A673 (cell line): ENCODE data around the gene MSI2. TPM values are rescaled to one million over a fixed set of nuclear protein-coding genes. Genes with fewer than 3 reads are reported as not detected.

ENCODE experiments used
- BruUV-seq: library from RNA; stranded (reverse); fragments of 400-500 nt; replicated peaks from 2 replicates; lab custom pipeline; 2021; lab: Mats Ljungman, UMichigan
- CTCF ChIA-PET: fragments of 300-600 bp; sonication (Branson Sonifier 250); formaldehyde crosslinking; loops from one replicate; lab custom pipeline; 2022; ENCODE audit warnings: antibody characterized with exemption; lab: Charles Lee
- POLR2A ChIA-PET: fragments of 300-600 bp; sonication (Branson Sonifier 250); formaldehyde crosslinking; loops from one replicate; lab custom pipeline; 2022; ENCODE audit warnings: antibody characterized with exemption; ENCODE audit not compliant: low non-redundant PET; lab: Charles Lee
- DNase-seq: peaks from one replicate; pipeline ENCODE4 v3.0.0-alpha.2; 2015; ENCODE audit warnings: low spot score
- H3K27ac ChIP-seq: fragments of 200-600 bp; sonication (generic); 2 replicates; pipeline ENCODE4 v1.5.1; 2016; ENCODE audit warnings: mixed run types, low read depth, mild to moderate bottlenecking, mixed read lengths, antibody characterized with exemption, low read length; ENCODE audit not compliant: poor library complexity, severe bottlenecking
- H3K27me3 ChIP-seq: fragments of 200-600 bp; sonication (generic); replicated peaks from 2 replicates; pipeline ENCODE4 v1.6.1; 2017; ENCODE audit warnings: mixed run types, low read depth, mild to moderate bottlenecking, mixed read lengths, antibody characterized with exemption, low read length; ENCODE audit not compliant: insufficient read depth, poor library complexity
- H3K36me3 ChIP-seq: fragments of 200-600 bp; sonication (generic); 2 replicates; pipeline ENCODE4 v1.6.1; 2016; ENCODE audit warnings: mixed run types, mild to moderate bottlenecking, mixed read lengths, antibody characterized with exemption, low read length; ENCODE audit not compliant: insufficient read depth, poor library complexity, severe bottlenecking
- H3K4me1 ChIP-seq: fragments of 200-600 bp; sonication (generic); 2 replicates; pipeline ENCODE4 v1.6.1; 2017; ENCODE audit warnings: mixed run types, mild to moderate bottlenecking, mixed read lengths, antibody characterized with exemption, low read length; ENCODE audit not compliant: insufficient read depth, poor library complexity, severe bottlenecking
- H3K4me3 ChIP-seq: fragments of 200-600 bp; sonication (generic); 2 replicates; pipeline ENCODE4 v1.5.1; 2016; ENCODE audit warnings: low read depth, mixed run types, mild to moderate bottlenecking, mixed read lengths, low read length; ENCODE audit not compliant: poor library complexity, severe bottlenecking
- H3K9me3 ChIP-seq: fragments of 200-600 bp; sonication (generic); 2 replicates; pipeline ENCODE4 v1.6.1; 2016; ENCODE audit warnings: mixed run types, low read depth, mild to moderate bottlenecking, mixed read lengths, antibody characterized with exemption, low read length; ENCODE audit not compliant: poor library complexity, severe bottlenecking
- CTCF ChIP-seq: fragments of 300-800, 200-600 bp; sonication (generic); conservative IDR thresholded peaks from 2 replicates; pipeline ENCODE4 v1.5.1; 2017; ENCODE audit warnings: low read depth, mild to moderate bottlenecking, antibody characterized with exemption, low read length, moderate library complexity, mixed read lengths
- EZH2 ChIP-seq: fragments of 200-600 bp; sonication (generic); IDR thresholded peaks from 2 replicates; pipeline ENCODE4 v1.6.1; 2017; ENCODE audit warnings: borderline replicate concordance, low read depth, mild to moderate bottlenecking, mixed read lengths, antibody characterized with exemption, low read length; ENCODE audit not compliant: poor library complexity, severe bottlenecking
- intact Hi-C: fragments of 100-400 bp; cut with micrococcal nuclease; formaldehyde crosslinking; loops from one replicate; pipeline ENCODE4 v1.10.0; 2022; ENCODE audit not compliant: unreplicated experiment
- total RNA-seq: library from RNA; stranded (reverse); gene quantifications from 2 replicates; pipeline ENCODE4 v1.2.3, GENCODE V29; 2021

The MSI2 gene
- total RNA-seq, 1 experiment from 2014 or later: 108 TPM

- H3K9me3 ChIP-seq: no peaks in the 10 kb centered on the region
- ChIA-PET CTCF (interaction anchor here (1.2 kb wide), 1 partner anchor 40 kb away, joined by 3 read pairs; no protein-coding TSS in a partner anchor), POLR2A (no interaction called here)
- no TSS peak for BruUV-seq
- no peak overlapping the region for H3K4me3 ChIP-seq
- intact Hi-C loops: no loop called here
- no peak overlapping the region for H3K27ac ChIP-seq
- TF ChIP-seq CTCF: no peak
- TF ChIP-seq EZH2: no peak
- no peaks in the 10 kb centered on the region for H3K36me3 ChIP-seq
- no peak for DNase-seq
- H3K27me3 ChIP-seq: no peaks in the 10 kb centered on the region
- H3K4me1 ChIP-seq: no peaks in the 10 kb centered on the region
Measured at GRCh38 chr17:57631871-57632270, 375.5 kb downstream of the MSI2 start.

- ChIA-PET POLR2A (no interaction called here), CTCF (interaction anchor here (1.2 kb wide), 1 partner anchor 40 kb away, joined by 3 read pairs; no protein-coding TSS in a partner anchor)
- Histone ChIP-seq H3K9me3 (no peaks in the 10 kb centered on the region), H3K27me3 (no peaks in the 10 kb centered on the region), H3K4me3 (no peak overlapping the region), H3K4me1 (no peaks in the 10 kb centered on the region), H3K36me3 (no peaks in the 10 kb centered on the region), H3K27ac (no peak overlapping the region)
- no peak for TF ChIP-seq EZH2
- TF ChIP-seq CTCF: no peak
- intact Hi-C loops: no loop called here
- BruUV-seq: no TSS peak
- DNase-seq: no peak
Measured at GRCh38 chr17:57632294-57632693, 376.0 kb downstream of the MSI2 start.

- POLR2A ChIA-PET: no interaction called here
- CTCF ChIA-PET: no interaction called here
- no peak overlapping the region for H3K4me3 ChIP-seq
- no peaks in the 10 kb centered on the region for H3K36me3 ChIP-seq
- no peaks in the 10 kb centered on the region for H3K4me1 ChIP-seq
- TF ChIP-seq CTCF (no peak), EZH2 (no peak)
- no peaks in the 10 kb centered on the region for H3K27me3 ChIP-seq
- no peak overlapping the region for H3K27ac ChIP-seq
- no TSS peak for BruUV-seq
- no peak for DNase-seq
- no peaks in the 10 kb centered on the region for H3K9me3 ChIP-seq
- intact Hi-C loops: no loop called here
Measured at GRCh38 chr17:57633236-57633635, 376.9 kb downstream of the MSI2 start.
